Endometrium (tissue), 2 donors: ENCODE results near the gene TAP1.
A peak's percentile ranks its signal among the peaks of the same experiment; 100 is the strongest.
"Not testable (repeated sequence)": the region's sequence is repeated elsewhere in the genome, so short reads cannot be mapped to it uniquely, and the experiment has no call there.

Experiments used
- FAIRE-seq: peaks from 2 replicates; lab custom pipeline; 2012; peaks lifted over from hg19 to GRCh38; lab: Jason Lieb, UNC
- donor health status: control.
- donor health status: control.

TAP1 gene

GRCh38 chr6:32853541-32854375 is at the start of gene TAP1, which contains the start of gene PSMB9:
Gene TAP1 (minus strand): TSS chr6:32853704. CDS start chr6:32853636, 68 bp downstream.
Gene PSMB9 (plus strand): TSS chr6:32854192. CDS start chr6:32854230, 38 bp downstream.
- FAIRE-seq, result no peak

- no peak for FAIRE-seq
These were observed 41.5 kb upstream of the TAP1 start for GRCh38 chr6:32895006-32895345.

- FAIRE-seq, result no peak
These were observed 40.8 kb upstream of the TAP1 start for GRCh38 chr6:32894085-32895005.

- FAIRE-seq, result no peak
These were observed 37.3 kb upstream of the TAP1 start for GRCh38 chr6:32890831-32891230.

GRCh38 chr6:32889533-32889932 is 36.0 kb upstream of the TAP1 start:
- no peak for FAIRE-seq

GRCh38 chr6:32888576-32888975 is 35.1 kb upstream of the TAP1 start:
- no peak for FAIRE-seq

GRCh38 chr6:32887616-32888015 is 34.1 kb upstream of the TAP1 start:
- no peak for FAIRE-seq

- FAIRE-seq, result no peak
These were observed 33.3 kb upstream of the TAP1 start for GRCh38 chr6:32886681-32887383.

GRCh38 chr6:32885698-32886286 is 32.3 kb upstream of the TAP1 start:
- peak; percentile 78 for FAIRE-seq

GRCh38 chr6:32883789-32884188 is 30.3 kb upstream of the TAP1 start:
- no peak for FAIRE-seq

GRCh38 chr6:32882879-32883250 is 29.4 kb upstream of the TAP1 start:
- no peak for FAIRE-seq

- FAIRE-seq, result not testable (repeated sequence)
These were observed 27.5 kb upstream of the TAP1 start for GRCh38 chr6:32880962-32881361.

GRCh38 chr6:32879691-32880090 is 26.2 kb upstream of the TAP1 start:
- FAIRE-seq, result no peak

- no peak for FAIRE-seq
These were observed 23.1 kb upstream of the TAP1 start for GRCh38 chr6:32876603-32877002.

GRCh38 chr6:32873947-32874346 is 20.4 kb upstream of the TAP1 start:
- FAIRE-seq, result not testable (repeated sequence)

- peak; percentile 96 for FAIRE-seq
These were observed 14.8 kb upstream of the TAP1 start for GRCh38 chr6:32868257-32868788.

- FAIRE-seq, result no peak
These were observed 14.2 kb upstream of the TAP1 start for GRCh38 chr6:32867554-32868256.

- no peak for FAIRE-seq
These were observed 13.5 kb upstream of the TAP1 start for GRCh38 chr6:32867022-32867477.

GRCh38 chr6:32865724-32866443 is 12.4 kb upstream of the TAP1 start:
- no peak for FAIRE-seq

- no peak for FAIRE-seq
These were observed 9.2 kb upstream of the TAP1 start for GRCh38 chr6:32862725-32863124.
